ENCODE data around the gene MRAP2. TPM values are rescaled to one million over a fixed set of nuclear protein-coding genes. Genes with fewer than 3 reads are reported as not detected.

Gene MRAP2, protein sequence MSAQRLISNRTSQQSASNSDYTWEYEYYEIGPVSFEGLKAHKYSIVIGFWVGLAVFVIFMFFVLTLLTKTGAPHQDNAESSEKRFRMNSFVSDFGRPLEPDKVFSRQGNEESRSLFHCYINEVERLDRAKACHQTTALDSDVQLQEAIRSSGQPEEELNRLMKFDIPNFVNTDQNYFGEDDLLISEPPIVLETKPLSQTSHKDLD
- 0.28 and 0.65 TPM in 2 replicates for total RNA-seq

DNA sequence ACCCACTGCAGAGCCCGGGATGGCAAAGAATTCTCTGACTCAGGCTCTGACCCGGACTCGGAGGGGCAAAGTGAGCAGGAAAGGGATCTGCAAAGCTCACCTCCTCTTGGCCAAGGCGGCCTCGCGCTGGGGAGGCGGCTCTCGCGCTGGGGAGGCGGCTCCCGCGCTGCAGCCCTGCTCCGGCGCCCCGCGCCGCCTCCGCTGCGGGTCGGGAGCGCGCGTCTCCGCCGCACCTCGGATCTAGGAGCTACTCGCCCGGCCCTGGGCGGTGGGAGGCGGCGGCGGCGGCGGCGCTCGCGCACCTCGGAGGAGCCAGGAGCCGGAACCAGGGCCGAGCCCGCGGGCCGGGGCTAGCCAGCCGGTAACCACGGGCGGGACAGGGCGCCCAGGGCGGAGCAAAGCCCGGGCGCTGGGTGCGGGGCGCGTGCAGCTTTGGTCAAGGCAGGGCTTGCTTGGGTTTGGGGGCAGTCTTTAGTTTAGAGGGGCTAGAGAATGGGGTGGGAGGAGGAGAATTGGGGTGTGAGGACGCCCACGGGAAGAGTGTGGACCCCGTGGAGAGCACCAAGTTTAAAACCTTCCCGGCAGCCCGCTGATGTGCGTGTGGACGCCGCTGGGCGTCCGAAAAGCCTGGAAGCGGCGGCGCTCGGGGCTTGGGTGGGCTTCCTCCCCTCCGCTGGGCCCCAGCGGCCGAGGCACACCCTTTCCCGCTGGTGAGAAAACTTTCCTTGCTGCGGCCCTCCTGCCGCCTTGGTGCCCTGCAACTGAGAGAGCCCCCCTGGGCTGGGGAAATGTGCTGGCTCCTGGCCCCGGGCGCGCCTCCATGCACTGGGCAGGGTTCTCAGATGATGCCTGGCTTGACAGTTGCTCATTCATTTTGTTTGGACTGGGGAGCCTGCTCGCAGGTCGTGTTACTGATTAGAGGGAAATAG lies at the start of gene MRAP2:
MRAP2 (plus strand) TSS at position 250 of the 929 bp plus-strand sequence. CDS start 21,547 bp downstream, outside the sequence.

Other genes with a start within 250 kb of the MRAP2 start
- gene RIPPLY2, start 180.4 kb upstream of the MRAP2 start, total RNA-seq = 0.28 TPM in 1 of 2 replicates, not detected in the other
- gene CYB5R4, start 174.1 kb upstream of the MRAP2 start, total RNA-seq = 2.8 and 3.3 TPM in 2 replicates
- gene CEP162, start 193.9 kb downstream of the MRAP2 start, total RNA-seq = 5.8 and 8.0 TPM in 2 replicates